AG08396 (cell line): Measurements from ENCODE around the gene CHST14.

Source experiments
- DNase-seq: peaks from one replicate; pipeline ENCODE4 v3.0.0; 2012; ENCODE audit warnings: low spot score, mixed read lengths

Gene CHST14, protein sequence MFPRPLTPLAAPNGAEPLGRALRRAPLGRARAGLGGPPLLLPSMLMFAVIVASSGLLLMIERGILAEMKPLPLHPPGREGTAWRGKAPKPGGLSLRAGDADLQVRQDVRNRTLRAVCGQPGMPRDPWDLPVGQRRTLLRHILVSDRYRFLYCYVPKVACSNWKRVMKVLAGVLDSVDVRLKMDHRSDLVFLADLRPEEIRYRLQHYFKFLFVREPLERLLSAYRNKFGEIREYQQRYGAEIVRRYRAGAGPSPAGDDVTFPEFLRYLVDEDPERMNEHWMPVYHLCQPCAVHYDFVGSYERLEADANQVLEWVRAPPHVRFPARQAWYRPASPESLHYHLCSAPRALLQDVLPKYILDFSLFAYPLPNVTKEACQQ

DNA sequence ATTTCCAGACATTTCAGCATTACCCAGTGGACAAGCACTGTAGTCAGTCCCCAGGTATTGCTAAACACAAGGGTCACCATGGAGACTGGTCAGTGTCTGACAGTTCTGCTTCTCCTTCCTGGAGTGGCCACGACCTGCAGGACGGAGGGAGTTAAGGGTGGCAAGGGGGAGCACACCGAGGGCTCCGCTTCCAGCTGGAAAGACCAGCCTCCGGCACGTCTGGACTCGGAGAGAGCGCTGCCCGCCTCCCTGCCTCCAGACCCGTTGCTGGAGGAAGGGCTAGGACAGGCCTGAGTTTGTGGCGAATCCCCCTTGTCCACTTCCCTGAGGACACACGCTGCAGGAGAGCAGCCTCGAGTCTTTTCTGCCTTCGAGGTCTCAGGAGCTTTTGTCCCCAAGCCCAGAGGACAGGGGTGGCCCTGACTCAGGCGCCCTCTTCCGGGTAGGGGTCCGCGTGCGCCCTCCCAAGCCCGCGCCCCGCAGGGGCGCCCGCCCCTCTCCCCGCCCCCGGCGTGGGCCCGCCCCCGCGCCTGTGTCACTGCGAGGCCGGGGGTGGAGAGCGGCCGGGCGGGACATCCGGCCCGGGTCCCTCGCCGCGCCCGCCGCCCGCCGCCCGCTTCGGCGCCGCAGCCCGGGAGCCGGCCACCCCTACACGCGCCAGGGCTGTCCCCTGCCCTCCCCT lies at the start of gene CHST14:
TSS of gene CHST14 (plus strand) at position 562 of the 682 bp plus-strand sequence. CDS start 230 bp downstream, outside the sequence.
- peak; percentile 88 for DNase-seq

DNA sequence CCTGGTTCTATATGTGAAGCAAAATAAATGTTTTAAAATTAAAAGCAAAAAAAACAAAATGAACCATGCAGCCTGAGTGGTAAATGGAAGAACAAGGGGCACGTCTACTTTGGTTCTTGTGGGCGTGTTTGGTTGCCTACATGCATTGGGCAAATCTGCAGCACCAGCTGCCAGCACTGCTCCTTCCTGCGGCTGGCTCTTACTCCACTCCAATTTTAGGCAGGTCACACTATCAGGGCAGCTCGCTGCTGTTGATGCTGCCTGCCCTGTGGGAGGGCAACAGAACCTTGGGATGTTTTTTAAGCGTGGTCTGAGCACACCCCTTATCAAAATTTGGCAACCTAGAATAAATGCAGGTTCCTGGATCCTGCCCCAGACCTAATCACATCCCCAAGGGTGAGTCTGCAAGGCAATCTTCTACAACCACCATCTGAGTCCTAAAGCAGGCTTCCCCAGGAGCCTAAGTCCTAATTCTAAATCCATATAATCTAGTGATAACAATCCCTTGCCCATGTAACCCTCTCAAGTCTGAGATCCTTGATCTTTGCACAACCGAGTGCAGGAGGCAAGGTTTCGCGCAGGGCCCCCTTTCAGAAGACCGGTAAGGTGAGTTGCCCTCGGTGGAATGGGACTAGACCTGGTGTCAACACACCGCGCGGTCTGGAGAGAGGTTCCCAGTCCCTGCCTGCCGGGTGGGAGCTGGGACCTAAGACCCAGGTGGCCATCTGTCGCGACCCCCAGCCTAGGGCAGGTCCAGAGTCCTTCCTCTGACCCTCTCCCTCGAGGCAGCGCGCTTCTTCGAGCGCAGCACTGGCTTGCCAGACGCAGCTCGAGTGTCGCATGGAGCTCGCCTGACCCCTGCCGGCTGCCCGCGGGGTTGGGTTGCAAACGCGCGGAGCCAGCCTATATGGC lies 49.3 kb upstream of the CHST14 start:
- DNase-seq: peak; percentile 88

DNA sequence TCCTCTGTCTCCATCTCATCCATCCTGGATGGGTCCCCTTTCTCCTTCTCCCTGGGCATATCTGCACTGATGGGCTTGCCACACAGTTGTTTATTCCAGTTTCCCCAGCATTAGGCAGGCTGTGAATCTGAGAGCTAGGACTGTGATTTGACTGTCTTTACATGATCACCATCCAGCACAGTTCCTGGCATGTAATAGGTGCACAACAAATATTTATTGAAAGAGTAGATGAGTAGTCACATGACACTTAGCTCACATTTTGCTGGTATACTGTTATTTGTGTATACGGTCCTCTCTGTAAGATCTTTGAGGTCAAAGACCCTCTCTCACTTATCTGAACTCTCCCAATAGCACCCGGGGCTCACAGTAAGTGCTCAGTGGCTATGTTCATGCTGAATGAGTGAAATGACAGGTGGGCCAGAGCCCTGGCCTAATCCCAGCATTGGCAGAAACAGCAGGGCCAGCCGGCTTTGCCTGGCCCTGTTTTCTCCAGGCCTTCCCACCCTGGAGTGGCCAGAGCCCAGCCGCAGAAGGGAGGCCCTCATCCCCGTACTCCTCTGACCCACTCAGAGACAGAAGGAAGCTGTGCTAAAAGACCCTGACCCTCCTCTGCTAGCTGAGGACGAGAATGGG lies 46.2 kb upstream of the CHST14 start:
- DNase-seq: no peak

DNA sequence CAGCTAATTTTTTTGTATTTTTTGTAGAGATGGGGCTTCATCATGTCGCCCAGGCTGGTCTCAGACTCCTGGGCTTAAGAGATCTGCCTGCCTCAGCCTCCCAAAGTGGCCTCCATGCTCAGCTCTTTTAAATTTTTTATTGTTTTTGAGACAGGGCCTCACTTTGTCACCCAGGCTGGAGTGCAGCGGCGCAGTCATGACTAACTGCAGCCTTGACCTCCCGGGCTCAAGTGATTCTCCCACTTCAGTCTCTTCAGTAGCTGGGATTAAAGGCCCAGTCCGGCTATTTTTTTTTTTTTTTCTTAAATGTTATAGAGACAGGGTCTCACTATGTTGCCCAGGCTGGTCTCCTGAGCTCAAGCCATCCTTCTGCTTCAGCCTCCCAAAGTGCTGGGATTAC lies 45.1 kb upstream of the CHST14 start:
- no peak for DNase-seq

DNA sequence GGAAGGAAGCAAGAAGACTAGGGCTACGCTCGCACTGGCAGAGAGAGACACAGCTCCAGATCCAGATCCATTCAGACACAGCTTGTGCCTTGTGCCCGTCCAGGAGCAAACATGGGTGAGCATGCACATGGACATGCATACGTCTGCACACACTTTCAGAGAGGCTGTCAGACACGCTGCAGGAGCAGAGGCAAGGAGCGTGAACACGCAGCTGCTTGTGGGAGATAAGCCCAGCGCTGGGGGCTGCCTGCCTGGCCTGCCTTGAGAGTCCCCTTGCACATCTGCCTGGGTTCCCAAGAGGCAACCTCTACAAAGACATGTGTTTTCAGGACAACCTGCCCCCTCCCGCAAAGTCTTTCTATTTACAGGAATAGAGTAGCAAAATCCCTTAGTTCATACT lies 43.6 kb upstream of the CHST14 start:
- DNase-seq: no peak

DNA sequence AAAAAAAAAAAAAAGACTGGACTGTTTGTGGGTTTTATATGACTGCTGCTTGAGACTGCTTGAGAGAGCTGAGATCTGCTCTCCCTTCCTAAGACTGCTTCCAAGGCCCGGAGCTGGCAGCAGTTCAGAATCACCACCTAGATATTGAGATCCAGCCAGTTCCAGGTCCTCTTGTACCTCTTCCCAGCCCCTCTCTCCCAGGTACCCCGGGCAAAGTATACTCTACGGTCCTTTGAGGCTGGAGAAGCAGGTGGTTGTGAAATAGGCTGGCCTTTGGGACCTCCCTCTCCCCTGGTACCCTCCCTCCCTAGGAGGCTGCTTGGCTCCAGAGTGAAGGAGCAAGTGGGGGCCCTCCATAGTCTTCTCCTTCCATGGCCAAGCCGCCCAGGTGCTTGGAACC lies 42.6 kb upstream of the CHST14 start:
- no peak for DNase-seq

DNA sequence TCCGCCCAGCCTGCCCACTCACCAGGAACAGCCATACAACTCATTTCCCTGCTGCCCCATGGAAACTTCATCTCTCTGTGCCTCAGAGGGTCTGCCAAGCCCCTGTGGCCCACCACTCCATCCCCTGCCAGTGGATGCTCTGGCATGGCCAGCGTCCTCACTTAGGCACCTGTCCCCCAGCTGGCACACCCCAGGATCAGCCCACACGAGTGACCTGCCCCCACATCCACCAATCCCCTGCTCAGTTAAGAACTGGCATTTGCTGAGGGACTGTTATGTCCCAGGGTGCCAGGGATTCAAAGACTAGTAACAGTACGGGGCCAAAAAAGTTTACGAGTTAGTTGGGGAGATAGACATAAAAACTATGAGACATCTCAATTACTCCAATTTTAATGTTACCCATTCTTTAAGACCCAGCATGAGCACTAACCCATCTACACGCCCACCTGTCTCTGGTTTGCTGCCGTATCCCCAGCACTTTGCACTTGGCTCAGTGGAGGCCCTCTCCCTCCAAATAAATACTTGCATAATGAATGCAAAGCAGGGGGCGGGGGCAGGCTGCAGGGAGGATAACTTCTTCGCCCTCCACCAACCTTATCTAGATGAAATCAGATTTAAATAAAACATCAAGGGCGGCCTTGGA lies 41.6 kb upstream of the CHST14 start:
- no peak for DNase-seq

DNA sequence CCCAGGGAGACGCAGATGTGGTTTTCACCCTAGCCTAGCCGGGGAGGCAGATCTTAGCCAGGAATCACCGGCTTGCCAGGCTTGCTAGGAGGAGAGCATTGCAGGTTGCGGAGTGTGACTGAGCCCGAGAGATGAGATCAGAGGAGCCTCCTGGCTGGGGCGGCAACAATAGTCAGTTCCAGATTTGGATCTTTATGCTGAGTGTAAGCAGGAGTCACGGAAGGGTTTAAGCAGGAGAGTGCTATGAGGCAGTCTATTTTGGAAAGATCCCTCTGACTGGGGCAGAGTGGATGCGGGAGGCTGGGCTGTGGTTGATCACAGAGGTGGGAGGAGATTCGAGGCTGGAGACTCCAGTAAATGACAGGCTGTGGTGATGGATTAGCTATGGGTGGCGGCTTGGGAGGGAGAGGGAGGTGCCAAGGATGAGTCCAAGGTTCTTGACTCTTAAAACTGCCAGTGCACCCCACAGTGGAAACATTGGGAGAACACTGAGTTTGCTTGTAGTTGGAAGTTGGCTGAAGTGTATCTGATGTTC lies 40.4 kb upstream of the CHST14 start:
- peak; percentile 53 for DNase-seq

DNA sequence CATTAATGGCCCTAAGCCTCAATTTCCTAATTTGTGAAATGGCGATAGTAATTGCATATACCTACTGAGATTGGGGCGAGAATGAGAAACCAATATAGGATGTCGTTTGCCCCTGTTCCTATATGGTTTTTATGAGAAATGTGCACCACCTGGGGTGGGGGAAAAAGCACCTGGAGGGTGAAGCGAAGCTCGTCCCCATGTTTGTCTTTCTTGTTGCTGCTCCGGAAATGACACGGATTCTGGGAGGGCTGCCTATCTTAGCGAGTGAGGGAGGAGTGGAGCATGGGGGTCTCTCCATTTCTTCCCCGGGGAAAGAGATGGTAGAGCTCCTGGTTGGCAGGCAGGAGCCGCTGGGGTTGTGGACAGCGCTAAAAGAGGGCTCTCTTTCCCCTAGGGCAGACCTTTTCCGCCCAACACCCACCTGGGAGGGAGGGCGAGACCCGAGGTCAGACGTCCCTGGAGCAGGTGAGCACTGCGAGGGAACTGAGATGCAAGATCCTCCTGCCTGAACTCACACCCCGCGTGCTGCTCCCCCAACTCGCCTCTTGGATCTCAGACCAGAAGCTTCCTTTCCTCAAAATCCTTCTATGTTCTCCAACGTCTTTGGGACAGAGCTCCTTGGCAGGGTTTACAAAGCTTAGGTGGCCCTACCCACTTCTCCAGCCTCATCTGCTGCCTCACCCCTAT lies 35.6 kb upstream of the CHST14 start:
- DNase-seq: no peak

DNA sequence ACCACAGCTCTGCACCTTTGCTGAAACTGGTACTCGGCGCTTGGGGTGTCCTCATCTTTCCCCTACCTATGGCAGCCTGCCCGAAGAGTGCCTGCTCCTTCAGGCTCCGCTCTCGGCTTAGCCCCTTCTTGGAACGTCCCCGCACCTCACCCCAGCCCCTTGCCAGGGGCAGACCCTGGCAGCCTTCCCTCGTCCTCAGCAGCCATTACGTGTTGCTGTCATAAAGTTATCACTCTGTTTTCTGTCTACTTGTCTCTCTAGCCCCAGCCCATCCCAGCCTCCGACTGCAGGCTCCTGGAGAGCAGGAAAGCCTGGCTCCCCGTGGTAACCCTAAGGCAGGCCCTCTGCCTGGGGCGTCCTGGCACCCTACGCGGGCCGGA lies 35.1 kb upstream of the CHST14 start:
- DNase-seq: no peak

DNA sequence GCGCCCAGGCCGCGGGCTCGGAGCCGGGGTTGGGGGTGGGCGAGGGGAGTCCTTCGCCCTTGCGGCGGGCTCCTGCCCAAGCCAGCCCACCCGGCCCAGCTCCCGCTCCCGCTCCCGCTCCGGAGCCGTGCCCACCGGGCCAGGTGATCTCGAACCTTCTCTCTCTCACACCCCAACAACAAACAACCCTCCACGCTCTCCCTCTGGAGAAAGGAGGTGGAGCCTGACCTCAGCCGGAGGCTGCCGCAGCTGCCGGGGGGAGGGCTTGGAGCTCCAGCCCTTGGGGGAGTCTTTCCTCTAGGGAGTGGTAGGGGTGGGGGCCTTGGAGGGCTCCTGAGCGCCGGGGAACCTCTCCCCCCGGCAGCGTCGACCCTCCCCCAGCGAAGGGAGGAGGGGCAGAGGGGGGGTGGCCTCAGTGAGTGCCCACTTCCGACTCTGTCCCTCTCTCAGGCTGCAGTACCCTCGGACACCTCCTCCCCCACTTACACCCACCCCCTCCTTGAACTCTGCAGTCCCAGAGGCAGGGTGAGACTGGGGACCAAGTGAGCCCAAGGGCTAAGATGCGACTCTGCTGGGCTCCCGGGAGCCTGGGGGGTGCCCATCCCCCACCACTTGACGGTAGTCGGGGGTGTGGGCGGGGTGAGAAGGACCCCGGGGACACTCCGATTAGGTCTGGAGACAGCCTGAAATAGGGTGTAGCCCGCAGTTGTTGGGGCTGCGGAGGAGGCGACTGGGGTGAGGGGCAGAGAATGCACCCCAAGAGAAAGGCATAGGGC lies 34.5 kb upstream of the CHST14 start:
- peak; percentile 61 for DNase-seq

DNA sequence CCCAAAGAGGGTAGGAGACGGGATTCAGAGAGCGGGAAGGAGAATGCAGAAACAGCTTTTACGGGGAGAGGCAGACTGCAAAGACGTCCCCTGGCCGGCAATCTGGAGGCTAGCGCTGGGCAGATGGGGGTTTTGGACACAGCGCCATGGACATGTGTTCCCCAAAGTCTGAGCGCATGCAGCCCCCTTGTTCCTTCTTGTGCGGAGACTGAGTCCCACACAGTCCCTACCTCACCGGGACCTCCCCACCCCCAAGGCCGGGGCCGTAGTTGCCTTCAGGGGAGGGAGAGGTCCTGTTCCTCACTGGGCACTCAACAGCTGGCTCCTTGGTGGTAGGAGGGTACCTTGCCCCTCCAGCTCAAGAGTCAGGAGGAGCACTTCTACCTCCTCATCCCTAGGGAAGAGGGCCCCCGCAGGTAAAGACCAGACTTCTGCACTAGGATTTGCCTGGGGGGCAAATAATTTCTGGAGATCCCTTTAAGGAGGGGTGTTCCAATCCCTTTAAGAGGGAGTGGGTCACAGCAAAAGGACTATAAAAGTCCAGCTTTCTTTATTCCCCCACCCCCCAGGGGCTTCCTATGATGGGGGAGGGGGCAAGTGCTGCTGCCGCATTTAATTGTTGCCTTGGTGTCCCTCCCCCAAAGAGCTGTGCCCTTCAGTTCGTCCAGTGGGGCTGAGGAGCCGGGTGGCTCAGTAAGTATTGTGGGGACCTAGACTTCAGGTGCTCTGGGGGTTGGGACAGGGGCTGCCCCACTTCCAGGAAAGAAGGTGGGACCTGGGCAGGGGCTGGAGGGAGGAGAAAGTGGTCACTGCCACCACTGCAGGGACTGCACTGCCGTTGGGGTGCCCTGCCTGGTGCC lies 33.7 kb upstream of the CHST14 start:
- no peak for DNase-seq

DNA sequence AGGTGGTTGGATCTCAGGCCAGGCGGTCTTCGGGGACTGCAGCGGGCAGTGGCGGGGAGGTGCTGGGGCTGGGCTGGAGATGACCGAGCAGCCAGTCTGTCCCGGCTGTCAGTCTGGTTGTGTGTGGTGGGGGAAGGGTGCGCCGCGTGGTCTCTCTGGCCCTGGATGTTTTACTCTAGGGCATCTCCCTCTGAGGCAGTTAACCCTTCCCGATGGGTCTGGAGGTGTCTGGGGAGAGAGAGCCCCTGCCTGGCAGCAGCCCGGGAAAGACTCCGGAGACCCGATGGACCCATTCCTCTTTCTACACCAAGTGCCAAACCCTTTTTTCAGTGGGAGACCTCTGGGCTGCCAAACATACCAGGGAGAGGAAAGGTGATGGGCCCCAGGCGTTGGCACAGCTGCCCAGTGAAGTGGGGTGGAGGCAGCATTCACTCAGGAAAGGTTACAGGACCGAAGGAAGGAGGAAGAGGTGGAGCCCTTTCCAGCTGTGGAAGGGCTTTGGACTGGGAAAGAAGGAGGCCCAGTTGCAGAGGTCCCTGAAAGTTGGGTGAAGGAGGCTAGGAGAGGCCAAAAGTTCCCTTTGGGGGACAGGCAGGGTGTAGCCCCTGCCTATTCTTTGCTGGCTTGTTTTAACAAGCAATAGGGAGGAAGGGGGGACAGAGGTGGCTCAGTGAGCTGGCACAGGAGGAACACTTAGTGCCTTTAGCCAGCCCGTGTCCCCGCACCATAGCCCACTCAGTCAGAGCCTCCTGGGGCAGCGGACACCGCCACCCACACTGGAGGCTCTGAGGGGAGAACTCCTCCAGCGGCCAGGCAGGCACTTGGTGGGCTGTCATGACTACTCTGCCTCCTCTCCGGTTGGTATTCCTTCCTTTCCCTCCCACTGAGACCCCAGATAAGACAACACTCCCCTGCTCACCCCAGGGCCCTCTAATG lies 32.8 kb upstream of the CHST14 start:
- DNase-seq: no peak

DNA sequence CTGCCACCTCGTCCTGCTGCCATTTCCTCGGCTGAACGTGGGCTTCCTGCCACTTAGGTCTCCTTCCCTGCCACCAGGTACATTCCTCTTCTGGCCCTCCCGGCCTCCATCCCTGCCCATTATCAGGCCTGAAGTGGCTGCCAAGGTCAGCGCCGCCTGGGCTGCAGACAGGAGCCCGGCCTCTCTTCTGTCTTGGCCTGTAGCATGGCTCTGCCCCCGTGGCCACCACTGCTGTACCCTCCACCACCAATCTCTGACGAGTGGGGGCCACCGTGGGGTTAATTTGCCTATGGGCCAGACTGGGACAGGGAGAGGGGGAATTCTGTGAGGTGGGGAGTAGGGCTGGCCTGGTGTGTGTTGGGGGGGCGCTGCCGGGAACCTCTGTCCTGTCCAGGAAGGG lies 32.1 kb upstream of the CHST14 start:
- no peak for DNase-seq

DNA sequence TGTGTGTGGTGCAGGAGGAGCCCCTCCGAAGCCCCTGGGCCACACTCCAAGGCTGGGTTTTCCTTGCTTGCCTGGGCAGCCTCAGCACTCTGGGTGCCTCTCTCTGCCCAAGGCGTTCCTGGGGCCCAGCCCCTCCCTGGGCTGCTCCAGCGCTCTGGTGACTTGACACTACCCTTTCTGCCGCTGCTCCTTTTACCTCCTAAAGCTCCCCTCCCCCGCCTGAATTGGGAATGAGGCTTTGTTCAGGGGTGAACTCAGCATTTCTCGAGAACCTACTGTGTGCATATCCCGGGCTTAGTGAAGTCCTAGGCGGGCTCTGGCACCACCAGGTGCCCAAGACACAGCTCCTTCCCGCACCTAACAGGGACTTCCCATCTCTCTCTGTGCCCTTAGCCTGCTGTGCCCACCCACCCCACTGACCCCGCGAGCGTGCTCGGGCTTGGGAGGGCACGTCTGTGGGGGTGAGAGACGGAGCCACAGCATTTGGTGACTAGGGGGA lies 31.3 kb upstream of the CHST14 start:
- no peak for DNase-seq

DNA sequence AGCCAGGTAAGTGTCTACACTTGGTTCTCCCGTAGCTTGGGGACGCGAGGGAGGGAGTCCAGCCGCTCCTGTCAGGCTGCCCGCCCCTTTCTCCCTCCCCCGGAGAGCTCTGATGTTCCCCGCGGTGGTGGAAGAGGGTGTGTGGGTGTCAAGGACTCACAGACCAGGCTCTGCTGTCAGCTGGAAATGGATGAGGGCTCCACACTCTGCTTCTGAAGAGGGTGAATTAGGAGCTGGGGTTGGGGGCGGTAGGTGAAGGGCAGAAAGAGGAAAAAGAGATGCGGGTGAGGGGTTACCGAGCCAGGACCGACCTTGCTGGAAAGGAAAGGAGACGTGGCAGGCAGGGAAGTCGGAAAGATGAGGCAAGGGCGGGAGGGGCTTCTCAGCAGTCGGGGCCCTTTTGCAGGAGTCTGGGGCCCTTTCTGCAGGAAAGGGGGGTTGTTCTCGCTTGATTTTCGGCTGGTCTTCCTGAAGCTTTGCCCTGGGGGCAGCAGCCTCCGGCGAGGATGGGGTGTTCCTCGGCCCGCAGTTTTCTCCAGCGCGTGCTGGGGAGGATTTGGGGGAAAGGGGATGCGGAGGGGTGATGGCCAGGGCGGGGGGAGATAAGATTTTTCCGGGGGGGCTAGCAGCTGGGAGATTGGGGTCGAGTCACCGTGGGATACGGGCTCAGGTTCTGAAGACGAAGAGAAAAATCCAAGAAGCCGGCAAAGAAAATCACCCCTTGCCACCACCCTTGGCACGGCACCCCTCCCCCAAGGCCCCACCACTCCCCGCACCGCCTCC lies 30.6 kb upstream of the CHST14 start:
- peak; percentile 67 for DNase-seq
